Neural cell (in vitro differentiated cells): ENCODE measurements around the gene ENPP7. TPM values are rescaled to one million over a fixed set of nuclear protein-coding genes. Genes with fewer than 3 reads are reported as not detected.
"Not testable (repeated sequence)": the region's sequence is repeated elsewhere in the genome, so short reads cannot be mapped to it uniquely, and the experiment has no call there.

ENCODE experiments used
- H2AFZ ChIP-seq: fragments of 200-600, 300-800 bp; sonication (generic), shearing (Covaris generic); 2 replicates; pipeline ENCODE4 v1.6.0; 2014; ENCODE audit warnings: low read depth, mild to moderate bottlenecking, antibody characterized with exemption, low read length, moderate library complexity
- H3F3A ChIP-seq: fragments of 200-600 bp; shearing (Covaris generic); 2 replicates; pipeline ENCODE4 v1.6.1; 2016; ENCODE audit warnings: mild to moderate bottlenecking, moderate library complexity, mixed read lengths, antibody characterized with exemption, low read length; ENCODE audit not compliant: insufficient read depth, poor library complexity, severe bottlenecking
- H3K27ac ChIP-seq: fragments of 200-600, 300-800 bp; sonication (generic), shearing (Covaris generic); 2 replicates; pipeline ENCODE4 v1.5.1; 2014; ENCODE audit warnings: mild to moderate bottlenecking, low read length, moderate library complexity
- H3K27me3 ChIP-seq: fragments of 300-800, 200-600 bp; sonication (generic), shearing (Covaris generic); 2 replicates; pipeline ENCODE4 v1.6.0; 2014; ENCODE audit warnings: mild to moderate bottlenecking, low read depth, low read length, moderate library complexity; ENCODE audit not compliant: insufficient read depth
- H3K36me3 ChIP-seq: fragments of 300-800, 200-600 bp; sonication (generic), shearing (Covaris generic); 2 replicates; pipeline ENCODE4 v1.5.1; 2014; ENCODE audit warnings: mild to moderate bottlenecking, antibody characterized with exemption, low read length, moderate library complexity; ENCODE audit not compliant: insufficient read depth
- H3K4me2 ChIP-seq: fragments of 300-800, 200-600 bp; sonication (generic), shearing (Covaris generic); 2 replicates; pipeline ENCODE4 v1.6.0; 2014; ENCODE audit warnings: mild to moderate bottlenecking, low read length
- H3K4me3 ChIP-seq: fragments of 300-800, 200-600 bp; sonication (generic), shearing (Covaris generic); 2 replicates; pipeline ENCODE4 v1.5.1; 2014; ENCODE audit warnings: mild to moderate bottlenecking, low read length, moderate library complexity
- H3K79me2 ChIP-seq: fragments of 200-600 bp; shearing (Covaris generic); replicated peaks from 2 replicates; pipeline ENCODE4 v1.6.0; 2014; ENCODE audit warnings: mild to moderate bottlenecking, low read length, moderate library complexity; ENCODE audit not compliant: insufficient read depth
- H3K9ac ChIP-seq: fragments of 300-800, 200-600 bp; sonication (generic), shearing (Covaris generic); 2 replicates; pipeline ENCODE4 v1.6.1; 2016; ENCODE audit warnings: mild to moderate bottlenecking, low read length, mixed read lengths
- H3K9me2 ChIP-seq: fragments of 200-600 bp; shearing (Covaris generic); 2 replicates; pipeline ENCODE4 v1.6.1; 2016; ENCODE audit warnings: mild to moderate bottlenecking, low read length, mixed read lengths; ENCODE audit not compliant: insufficient read depth
- H3K9me3 ChIP-seq: fragments of 200-600, 300-800 bp; sonication (generic), shearing (Covaris generic); 2 replicates; pipeline ENCODE4 v1.6.1; 2016; ENCODE audit warnings: mild to moderate bottlenecking, mixed run types, low read length, moderate library complexity, mixed read lengths
- H4K20me1 ChIP-seq: fragments of 200-600 bp; shearing (Covaris generic); 2 replicates; pipeline ENCODE4 v1.6.1; 2016; ENCODE audit warnings: mild to moderate bottlenecking, mixed run types; ENCODE audit not compliant: insufficient read depth
- CTCF ChIP-seq: fragments of 450-650 bp; IDR thresholded peaks from 2 replicates; pipeline ENCODE4 v1.5.1; 2014; ENCODE audit warnings: antibody characterized with exemption, mild to moderate bottlenecking, moderate library complexity; ENCODE audit not compliant: poor library complexity, severe bottlenecking
- EP300 ChIP-seq: fragments of 450-650 bp; conservative IDR thresholded peaks from 2 replicates; pipeline ENCODE4 v1.6.1; 2014; ENCODE audit warnings: antibody characterized with exemption, mild to moderate bottlenecking, moderate library complexity; ENCODE audit not compliant: poor library complexity, severe bottlenecking
- EZH2 ChIP-seq: fragments of 200-600, 300-800 bp; shearing (Covaris generic), sonication (generic); IDR thresholded peaks from 2 replicates; pipeline ENCODE4 v1.6.1; 2014; ENCODE audit warnings: antibody characterized with exemption, low read length, borderline replicate concordance, mild to moderate bottlenecking; ENCODE audit not compliant: insufficient read depth, poor library complexity, severe bottlenecking
- MXI1 ChIP-seq: fragments of 450-650 bp; conservative IDR thresholded peaks from 2 replicates; pipeline ENCODE4 v1.6.1; 2014; ENCODE audit warnings: antibody characterized with exemption, mild to moderate bottlenecking; ENCODE audit not compliant: poor library complexity, severe bottlenecking
- POLR2AphosphoS5 ChIP-seq: IDR thresholded peaks from 2 replicates; pipeline ENCODE4 v1.6.1; 2012
- RAD21 ChIP-seq: fragments of 450-650 bp; conservative IDR thresholded peaks from 2 replicates; pipeline ENCODE4 v1.6.1; 2014; ENCODE audit warnings: antibody characterized with exemption, mild to moderate bottlenecking, moderate library complexity
- REST ChIP-seq: IDR thresholded peaks from 2 replicates; pipeline ENCODE4 v1.6.1; 2012; ENCODE audit warnings: borderline replicate concordance
- SMC3 ChIP-seq: fragments of 450-650 bp; conservative IDR thresholded peaks from 2 replicates; pipeline ENCODE4 v1.6.1; 2014; ENCODE audit warnings: antibody characterized with exemption, mild to moderate bottlenecking, moderate library complexity; ENCODE audit not compliant: poor library complexity
- TAF1 ChIP-seq: IDR thresholded peaks from 2 replicates; pipeline ENCODE4 v1.6.1; 2012; ENCODE audit warnings: low read depth
- polyA plus RNA-seq: library from polyadenylated mRNA; depleted of rRNA; stranded (reverse); fragments of >200 nt; gene quantifications from 2 replicates; pipeline ENCODE4 v1.2.3, GENCODE V29; 2014

The ENPP7 gene
- polyA plus RNA-seq, 1 donor from 2014 or later = not detected

- H3K9me2 ChIP-seq = no peaks in the 10 kb centered on the region
- no peak overlapping the region for H3K27ac ChIP-seq
- no peaks in the 10 kb centered on the region for H3K36me3 ChIP-seq
- H3K27me3 ChIP-seq = peaks cover 7% of the 10 kb centered on the region
- no peak overlapping the region for H2AFZ ChIP-seq
- H4K20me1 ChIP-seq = no peaks in the 10 kb centered on the region
- H3K9ac ChIP-seq = no peak overlapping the region
- TF ChIP-seq EP300 (no peak), POLR2AphosphoS5 (no peak), EZH2 (no peak), SMC3 (no peak)
- H3K79me2 ChIP-seq = no peaks in the 10 kb centered on the region
- no peak overlapping the region for H3K4me3 ChIP-seq
- H3K9me3 ChIP-seq = no peaks in the 10 kb centered on the region
- H3K4me2 ChIP-seq = no peak overlapping the region
- H3F3A ChIP-seq = no peaks in the 10 kb centered on the region
These were observed 23.6 kb downstream of the ENPP7 start for GRCh38 chr17:79754370-79754769.

GRCh38 chr17:79754903-79755302, 24.2 kb downstream of the ENPP7 start:
- not testable (repeated sequence) for H3K27me3 ChIP-seq, H3K4me2 ChIP-seq, H4K20me1 ChIP-seq, H3K27ac ChIP-seq, H3F3A ChIP-seq, H2AFZ ChIP-seq, H3K79me2 ChIP-seq, H3K36me3 ChIP-seq, H3K9ac ChIP-seq, H3K9me3 ChIP-seq, H3K4me3 ChIP-seq, H3K9me2 ChIP-seq

- Histone ChIP-seq H3K79me2 (no peaks in the 10 kb centered on the region), H2AFZ (no peak overlapping the region), H3K9me3 (no peaks in the 10 kb centered on the region), H3F3A (no peaks in the 10 kb centered on the region), H4K20me1 (no peaks in the 10 kb centered on the region), H3K27me3 (no peaks in the 10 kb centered on the region), H3K4me2 (no peak overlapping the region), H3K9ac (no peak overlapping the region), H3K4me3 (no peak overlapping the region), H3K36me3 (no peaks in the 10 kb centered on the region), H3K9me2 (no peaks in the 10 kb centered on the region), H3K27ac (no peak overlapping the region)
- TF ChIP-seq CTCF = no peak
- TF ChIP-seq MXI1 = no peak
- no peak for TF ChIP-seq SMC3
- TF ChIP-seq EP300 = no peak
- no peak for TF ChIP-seq RAD21
- TF ChIP-seq REST = no peak
- no peak for TF ChIP-seq EZH2
- no peak for TF ChIP-seq POLR2AphosphoS5
- no peak for TF ChIP-seq TAF1
These were observed 24.8 kb downstream of the ENPP7 start for GRCh38 chr17:79755591-79755990.
